GM12801 (cell line): ENCODE results near the gene DDO.

Experiments
- CTCF ChIP-seq: IDR thresholded peaks from one replicate; pipeline ENCODE4 v1.5.1; 2011; ENCODE audit warnings: control low read depth; ENCODE audit not compliant: insufficient read length; ENCODE audit errors: extremely low read depth

DDO gene

GRCh38 chr6:110448846-110449540 is 33.6 kb upstream of the DDO start:
- TF ChIP-seq CTCF, result no peak

- no peak for TF ChIP-seq CTCF
These were observed 32.4 kb upstream of the DDO start for GRCh38 chr6:110447761-110448160.

- TF ChIP-seq CTCF, result no peak
These were observed 31.0 kb upstream of the DDO start for GRCh38 chr6:110446405-110446804.

GRCh38 chr6:110440026-110440425 is 24.7 kb upstream of the DDO start:
- no peak for TF ChIP-seq CTCF

- no peak for TF ChIP-seq CTCF
These were observed 24.0 kb upstream of the DDO start for GRCh38 chr6:110439356-110439755.

- no peak for TF ChIP-seq CTCF
These were observed 19.7 kb upstream of the DDO start for GRCh38 chr6:110434961-110435602.

GRCh38 chr6:110432285-110432900 is 17.0 kb upstream of the DDO start:
- no peak for TF ChIP-seq CTCF
